Testis (tissue), 2 donors: ENCODE results near the gene IFI30.

Experiments used
- CTCF ChIP-seq, 3 experiments: fragments of 450-650 bp in 2 of 3; fragments of 200-600 bp in 1 of 3; sonication (generic) in 1 of 3; IDR thresholded peaks; one replicate each; pipeline ENCODE4 v1.5.1; 2016 to 2019; ENCODE audit warnings: antibody characterized with exemption in 3 of 3, mild to moderate bottlenecking in 2 of 3, moderate library complexity in 1 of 3
- POLR2A ChIP-seq: fragments of 450-650 bp; IDR thresholded peaks from one replicate; pipeline ENCODE4 v1.6.1; 2017; ENCODE audit warnings: antibody characterized with exemption, mild to moderate bottlenecking, moderate library complexity

GRCh38 chr19:18220632-18221275, 47.1 kb downstream of the IFI30 start:
- TF ChIP-seq CTCF (IDR thresholded peaks at IDR 0.05) (no peak), POLR2A (no peak)
